GM20431 (cell line): ENCODE measurements around the gene MCF2L.
"Not testable (repeated sequence)": the region's sequence is repeated elsewhere in the genome, so short reads cannot be mapped to it uniquely, and the experiment has no call there.

Experiments
- in situ Hi-C: fragments of 300-500 bp; cut with MseI, MboI; formaldehyde crosslinking; loops from one replicate; pipeline ENCODE4 v1.15.0; 2020; ENCODE audit warnings: low sequenced_read_pairs; ENCODE audit not compliant: unreplicated experiment

MCF2L gene

GRCh38 chr13:113073942-113074341 is 104.9 kb downstream of the MCF2L start:
- in situ Hi-C loops, result no loop called here

GRCh38 chr13:113074401-113074800 is 105.4 kb downstream of the MCF2L start:
- in situ Hi-C loops, result no loop called here

GRCh38 chr13:113074876-113075275 is 105.9 kb downstream of the MCF2L start:
- in situ Hi-C loops, result no loop called here

- in situ Hi-C loops, result no loop called here
Measured at GRCh38 chr13:113075711-113076110, 106.7 kb downstream of the MCF2L start.

- in situ Hi-C loops, result no loop called here
Measured at GRCh38 chr13:113076681-113077401, 107.8 kb downstream of the MCF2L start.

- in situ Hi-C loops, result no loop called here
Measured at GRCh38 chr13:113077566-113077952, 108.5 kb downstream of the MCF2L start.

- in situ Hi-C loops, result no loop called here
Measured at GRCh38 chr13:113077953-113078901, 109.2 kb downstream of the MCF2L start.

DNA sequence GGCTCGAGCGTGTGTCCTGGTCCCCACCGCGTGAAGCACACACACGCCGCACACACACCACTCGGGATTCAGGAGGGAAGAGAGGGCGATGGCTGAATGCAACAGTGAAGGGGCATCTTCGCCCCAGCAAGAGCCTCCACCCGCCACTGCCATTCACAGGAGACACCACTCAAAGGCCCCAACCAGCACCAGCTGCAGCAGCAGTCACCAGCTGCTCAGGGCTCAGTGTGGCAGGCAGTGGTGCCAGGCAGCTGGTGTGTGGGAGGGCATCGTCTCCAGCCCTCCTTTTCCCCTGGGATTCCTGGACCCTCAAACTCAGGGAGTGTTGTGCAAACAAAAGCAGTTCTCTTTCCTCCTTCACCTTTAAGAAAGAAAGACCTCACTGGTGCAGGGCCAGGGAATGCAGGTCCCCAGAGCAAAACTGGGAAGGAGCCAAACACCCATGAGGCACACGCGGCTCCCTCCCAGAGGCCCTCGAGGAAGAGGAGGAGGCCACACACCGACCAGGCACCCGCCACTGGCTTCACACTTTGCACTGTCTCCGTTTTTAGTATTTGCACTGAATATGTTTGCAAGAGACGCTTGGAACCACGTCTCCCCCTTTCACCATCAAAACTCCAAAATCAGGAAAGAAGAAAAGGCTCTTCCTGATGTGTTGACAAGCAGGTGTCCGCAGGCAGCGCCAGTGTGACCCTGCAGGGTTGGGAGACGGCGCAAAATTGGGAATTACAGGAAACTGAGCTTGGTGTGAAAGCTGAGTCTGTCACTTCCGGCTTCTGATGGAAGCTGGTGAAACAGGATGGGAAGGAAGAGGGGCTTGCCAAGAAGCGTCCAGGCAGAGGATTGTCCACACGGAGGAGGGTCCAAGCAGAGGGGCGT is 110.1 kb downstream of the MCF2L start:
- in situ Hi-C loops, result no loop called here

DNA sequence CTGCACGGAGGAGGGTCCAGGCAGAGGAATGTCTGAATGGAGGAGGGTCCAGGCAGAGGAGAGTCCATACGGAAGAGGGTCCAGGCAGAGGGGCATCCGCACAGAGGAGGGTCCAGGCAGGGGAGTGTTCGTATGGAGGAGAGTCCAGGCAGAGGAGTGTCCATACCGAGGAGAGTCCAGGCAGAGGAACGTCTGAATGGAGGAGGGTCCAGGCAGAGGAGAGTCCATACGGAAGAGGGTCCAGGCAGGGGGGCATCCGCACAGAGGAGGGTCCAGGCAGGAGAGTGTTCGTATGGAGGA is 110.7 kb downstream of the MCF2L start:
- in situ Hi-C loops, result not testable (repeated sequence)

DNA sequence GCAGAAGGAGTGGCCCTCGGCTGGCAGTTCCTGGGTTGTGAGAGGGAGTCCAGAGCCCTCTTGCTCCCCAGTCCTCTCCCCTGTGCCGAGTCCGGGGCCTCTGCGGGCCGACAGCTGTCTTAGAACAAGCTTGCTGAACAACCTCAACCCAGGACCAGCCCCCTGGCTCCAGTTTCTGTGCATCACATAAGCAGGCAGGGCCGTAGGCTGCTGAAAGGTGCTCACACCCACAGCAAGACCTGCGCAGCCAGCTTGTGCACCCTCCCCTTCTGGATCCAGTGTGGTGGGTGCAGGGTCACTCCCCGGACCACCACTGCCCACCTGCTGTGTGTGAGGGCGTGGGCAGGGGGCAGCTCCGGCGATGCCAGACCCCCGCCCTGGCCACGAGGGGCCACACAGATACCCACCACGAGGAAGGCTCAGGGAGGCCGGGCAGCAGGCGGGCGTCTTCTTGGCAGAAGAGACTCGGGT is 111.4 kb downstream of the MCF2L start:
- in situ Hi-C loops, result no loop called here

DNA sequence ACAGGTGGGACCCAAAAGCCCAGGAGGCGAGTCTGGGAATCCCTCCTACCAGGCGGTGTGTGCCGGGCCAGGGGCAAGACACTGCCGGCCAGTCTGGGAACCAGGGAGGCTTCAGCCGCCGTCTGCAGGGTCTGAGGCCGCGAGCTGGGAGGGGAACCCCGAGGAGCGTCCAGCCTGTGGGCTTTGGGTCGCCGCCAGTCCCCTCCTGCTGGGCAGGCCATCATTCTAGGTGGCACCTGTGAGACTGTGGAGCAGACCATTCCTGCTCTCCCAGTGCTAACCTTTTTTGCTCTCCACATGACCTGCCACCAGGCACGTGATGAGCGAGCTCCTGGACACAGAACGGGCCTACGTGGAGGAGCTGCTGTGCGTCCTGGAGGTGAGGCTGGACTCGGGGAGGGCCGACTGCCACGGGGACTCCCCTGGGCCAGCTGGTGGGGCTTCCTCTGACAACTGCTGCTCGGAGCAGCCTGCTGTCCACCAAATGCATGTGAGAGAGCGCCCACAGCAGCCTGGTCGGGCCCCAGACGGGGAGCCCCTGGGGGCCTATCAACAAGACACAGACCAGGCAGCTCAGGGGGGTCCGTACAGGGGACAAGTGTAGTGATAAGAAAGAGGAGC is 112.0 kb downstream of the MCF2L start:
- in situ Hi-C loops, result no loop called here

DNA sequence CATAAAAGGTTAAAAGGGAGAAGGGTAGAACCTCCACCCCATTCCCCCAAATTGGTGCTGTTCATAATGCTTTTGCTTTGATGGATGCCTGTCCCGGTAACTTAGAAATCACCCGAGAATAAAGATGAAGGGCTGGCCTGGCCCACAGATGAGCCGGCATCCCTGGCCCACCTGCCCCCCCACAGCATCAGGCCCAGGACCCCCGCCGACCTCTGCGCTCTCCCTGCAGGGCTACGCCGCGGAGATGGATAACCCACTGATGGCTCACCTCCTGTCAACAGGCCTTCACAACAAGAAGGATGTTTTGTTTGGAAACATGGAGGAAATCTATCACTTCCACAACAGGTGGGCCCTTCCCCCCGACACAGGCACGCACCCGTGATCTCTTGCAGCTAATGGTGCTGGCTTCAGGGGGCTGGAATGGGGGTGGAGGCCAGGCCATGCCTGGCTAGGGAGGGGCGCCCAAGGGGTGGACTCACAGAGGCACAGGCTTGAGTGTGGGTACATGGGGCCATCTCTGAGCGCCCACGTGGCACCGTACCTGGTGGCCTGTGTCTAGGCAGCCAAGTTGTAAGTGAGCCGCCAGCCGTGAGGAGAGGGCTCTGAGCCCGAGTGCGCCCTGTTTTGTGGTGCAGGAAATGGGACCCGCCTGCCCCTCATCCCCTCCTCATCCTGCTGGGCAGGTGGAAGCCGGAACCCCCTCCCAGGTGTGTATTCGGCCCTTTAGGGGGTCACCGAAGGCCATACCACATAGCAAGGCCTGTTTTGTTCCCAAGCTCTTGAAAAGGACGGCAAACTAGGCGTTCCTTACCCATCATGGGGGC is 113.4 kb downstream of the MCF2L start:
- in situ Hi-C loops, result no loop called here

- in situ Hi-C loops, result no loop called here
Measured at GRCh38 chr13:113083022-113083373, 114.0 kb downstream of the MCF2L start.

DNA sequence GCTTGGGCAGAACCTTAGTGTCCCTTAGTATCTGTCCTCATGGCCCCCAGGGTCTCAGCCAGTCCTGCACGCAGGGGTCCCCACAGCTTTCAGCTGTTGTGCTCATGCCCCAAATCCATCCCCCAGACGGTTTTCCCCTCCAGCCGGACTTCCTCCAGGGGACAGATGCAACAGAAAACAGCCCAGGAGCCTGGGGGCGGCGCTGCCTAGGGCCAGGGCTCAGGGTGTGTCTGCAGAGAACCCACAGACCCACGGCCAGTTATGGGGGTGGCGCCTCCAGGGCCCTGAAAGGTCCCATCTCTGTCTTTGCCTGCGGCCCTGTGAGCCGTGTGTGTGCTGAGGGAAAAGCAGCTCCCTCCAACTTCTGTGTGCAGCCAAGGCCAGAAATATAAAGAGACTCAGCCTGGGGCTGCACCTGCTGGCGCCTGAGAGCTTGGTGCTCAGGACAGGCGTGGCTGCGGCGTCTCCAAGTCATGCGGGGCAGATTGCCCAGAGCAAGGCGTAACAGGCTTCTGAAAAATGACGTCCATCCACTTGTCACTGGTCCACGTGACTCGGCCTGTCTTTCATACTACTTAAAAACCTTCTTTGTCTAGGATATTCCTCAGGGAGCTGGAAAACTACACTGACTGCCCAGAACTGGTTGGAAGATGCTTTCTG is 114.5 kb downstream of the MCF2L start:
- in situ Hi-C loops, result no loop called here

- in situ Hi-C loops, result no loop called here
Measured at GRCh38 chr13:113084094-113084942, 115.3 kb downstream of the MCF2L start.

DNA sequence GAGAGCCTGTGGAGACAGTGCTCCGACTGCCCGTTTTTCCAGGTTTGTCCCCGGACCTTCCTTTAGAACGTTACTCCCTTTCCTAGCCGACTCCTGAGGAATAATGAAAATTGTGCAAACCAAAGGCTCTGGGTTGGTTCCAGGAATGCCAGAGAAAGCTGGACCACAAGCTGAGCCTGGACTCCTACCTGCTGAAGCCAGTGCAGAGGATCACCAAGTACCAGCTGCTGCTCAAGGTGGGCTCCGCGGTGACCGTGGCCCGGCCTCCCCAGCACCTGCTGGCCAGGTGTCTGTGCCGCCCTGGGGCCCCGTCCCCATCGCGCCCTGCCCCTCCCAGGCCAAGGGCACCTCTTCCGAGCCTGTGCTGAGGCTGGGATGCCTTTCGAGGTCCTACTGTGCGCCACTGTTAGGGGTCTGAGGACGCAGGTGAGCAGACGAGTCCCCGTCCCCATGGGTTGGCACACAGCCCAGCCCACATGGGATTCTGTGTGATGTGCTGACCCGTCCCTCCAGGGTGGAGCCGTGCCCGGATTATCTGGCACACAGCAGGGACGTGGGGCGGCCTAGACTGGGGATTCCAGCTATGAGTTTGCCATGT is 116.0 kb downstream of the MCF2L start:
- in situ Hi-C loops, result no loop called here

DNA sequence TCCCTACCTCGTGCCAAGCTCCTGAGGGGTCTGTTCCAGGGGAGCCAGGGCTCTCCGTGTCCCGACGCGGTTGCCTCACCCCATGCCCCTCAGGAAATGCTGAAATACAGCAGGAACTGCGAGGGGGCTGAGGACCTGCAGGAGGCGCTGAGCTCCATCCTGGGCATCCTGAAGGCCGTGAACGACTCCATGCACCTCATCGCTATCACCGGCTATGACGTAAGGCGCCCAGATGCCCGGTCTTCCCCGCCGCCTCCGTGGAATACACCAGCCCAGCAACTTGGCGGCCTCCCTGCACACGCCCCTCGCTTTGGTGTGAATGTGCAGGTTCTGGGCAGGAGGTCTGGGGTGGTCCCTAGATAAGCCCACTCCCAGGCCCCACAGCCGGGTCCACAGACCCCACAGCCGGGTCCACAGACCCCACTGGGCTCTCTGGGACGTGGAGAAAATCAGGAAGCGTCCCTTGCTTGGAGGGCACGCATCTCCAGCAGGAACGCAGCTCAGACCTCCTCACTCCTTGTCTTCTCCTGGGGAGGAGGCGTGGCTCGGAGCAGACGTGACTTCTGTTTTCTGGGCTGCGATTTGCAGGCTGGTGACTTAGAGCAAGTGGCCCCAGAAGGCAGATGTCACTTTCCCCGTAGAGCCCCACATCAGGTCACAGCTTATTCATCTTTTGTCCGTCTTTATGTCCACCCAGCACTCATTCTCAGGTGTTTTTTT is 117.2 kb downstream of the MCF2L start:
- in situ Hi-C loops, result no loop called here
